Breast epithelium (tissue), 3 donors: ENCODE data around the gene SIT1.

Source experiments
- CTCF ChIP-seq, 3 donors: fragments of 450-650 bp; IDR thresholded peaks; one replicate each; pipeline ENCODE4 v1.5.1; 2016 to 2017; ENCODE audit warnings: antibody characterized with exemption in 3 of 3, mild to moderate bottlenecking in 3 of 3, moderate library complexity in 3 of 3
- POLR2A ChIP-seq: fragments of 450-650 bp; IDR thresholded peaks from one replicate; pipeline ENCODE4 v1.6.1; 2016; ENCODE audit warnings: antibody characterized with exemption, mild to moderate bottlenecking, moderate library complexity

GRCh38 chr9:35656831-35657545 is 6.3 kb upstream of the SIT1 start:
- no peak for TF ChIP-seq CTCF (IDR thresholded peaks at IDR 0.05)
- TF ChIP-seq POLR2A: no peak
